H9 (cell line): ENCODE data around the gene HIVEP1. TPM values are rescaled to one million over a fixed set of nuclear protein-coding genes. Genes with fewer than 3 reads are reported as not detected.
A peak's percentile ranks its signal among the peaks of the same experiment; 100 is the strongest.

Experiments
- DNase-seq: peaks from one replicate; pipeline ENCODE4 v3.0.0-alpha.2; 2017
- H2AFZ ChIP-seq: one replicate; pipeline ENCODE4 v1.6.1; 2013; ENCODE audit warnings: mild to moderate bottlenecking, low read length, control low read depth, moderate library complexity
- H2AK5ac ChIP-seq: 2 replicates; pipeline ENCODE4 v1.6.1; 2013; ENCODE audit warnings: low read length, control low read depth, mixed read lengths; ENCODE audit not compliant: insufficient read length
- H2BK120ac ChIP-seq: one replicate; pipeline ENCODE4 v1.6.1; 2013; ENCODE audit warnings: low read depth, mild to moderate bottlenecking, low read length, control low read depth, inconsistent platforms; ENCODE audit not compliant: poor library complexity, severe bottlenecking
- H2BK12ac ChIP-seq: 2 replicates; pipeline ENCODE4 v1.6.1; 2013; ENCODE audit warnings: low read length, control low read depth, mixed read lengths, low read depth; ENCODE audit not compliant: insufficient read length
- H2BK15ac ChIP-seq: 2 replicates; pipeline ENCODE4 v1.6.1; 2013; ENCODE audit warnings: low read depth, low read length, control low read depth
- H2BK20ac ChIP-seq: one replicate; pipeline ENCODE4 v1.6.1; 2013; ENCODE audit warnings: low read depth, mild to moderate bottlenecking, low read length, control low read depth, inconsistent platforms; ENCODE audit not compliant: poor library complexity, severe bottlenecking
- H2BK5ac ChIP-seq: 2 replicates; pipeline ENCODE4 v1.6.1; 2013; ENCODE audit warnings: low read length, control low read depth, mixed read lengths; ENCODE audit not compliant: insufficient read length
- H3K14ac ChIP-seq: 2 replicates; pipeline ENCODE4 v1.6.1; 2013; ENCODE audit warnings: low read length, control low read depth; ENCODE audit not compliant: insufficient read depth
- H3K18ac ChIP-seq: 2 replicates; pipeline ENCODE4 v1.6.1; 2013; ENCODE audit warnings: low read depth, mild to moderate bottlenecking, mixed read lengths, low read length, control low read depth; ENCODE audit not compliant: insufficient read length
- H3K23ac ChIP-seq: 2 replicates; pipeline ENCODE4 v1.6.1; 2013; ENCODE audit warnings: low read length, control low read depth, mixed read lengths, low read depth; ENCODE audit not compliant: insufficient read length
- H3K23me2 ChIP-seq: 2 replicates; pipeline ENCODE4 v1.6.1; 2013; ENCODE audit warnings: low read depth, mild to moderate bottlenecking, mixed read lengths, low read length, control low read depth; ENCODE audit not compliant: insufficient read length, poor library complexity, severe bottlenecking
- H3K27ac ChIP-seq: 2 replicates; pipeline ENCODE4 v1.5.1; 2013; ENCODE audit warnings: low read length, control low read depth, mixed read lengths, low read depth; ENCODE audit not compliant: insufficient read length
- H3K27me3 ChIP-seq: 2 replicates; pipeline ENCODE4 v1.6.1; 2013; ENCODE audit warnings: low read length, control low read depth, inconsistent platforms; ENCODE audit not compliant: insufficient read depth
- H3K4ac ChIP-seq: 2 replicates; pipeline ENCODE4 v1.6.1; 2013; ENCODE audit warnings: low read depth, mild to moderate bottlenecking, control low read depth, inconsistent platforms, low read length, moderate library complexity
- H3K4me1 ChIP-seq: 2 replicates; pipeline ENCODE4 v1.6.1; 2013; ENCODE audit warnings: low read length, control low read depth, inconsistent platforms; ENCODE audit not compliant: insufficient read depth
- H3K4me2 ChIP-seq: 2 replicates; pipeline ENCODE4 v1.6.1; 2013; ENCODE audit warnings: low read length, control low read depth, mixed read lengths; ENCODE audit not compliant: insufficient read length, insufficient read depth
- H3K56ac ChIP-seq: 2 replicates; pipeline ENCODE4 v1.6.1; 2013; ENCODE audit warnings: low read depth, mild to moderate bottlenecking, mixed read lengths, low read length, control low read depth; ENCODE audit not compliant: insufficient read length
- H3K79me1 ChIP-seq: 2 replicates; pipeline ENCODE4 v1.6.1; 2013; ENCODE audit warnings: low read depth, mild to moderate bottlenecking, moderate library complexity, low read length, control low read depth, inconsistent platforms; ENCODE audit not compliant: insufficient read depth, poor library complexity, severe bottlenecking
- H3K79me2 ChIP-seq: 2 replicates; pipeline ENCODE4 v1.6.1; 2013; ENCODE audit warnings: low read length, control low read depth, inconsistent platforms; ENCODE audit not compliant: insufficient read depth
- H3K9ac ChIP-seq: 2 replicates; pipeline ENCODE4 v1.6.1; 2013; ENCODE audit warnings: low read length, control low read depth, mixed read lengths; ENCODE audit not compliant: insufficient read length; ENCODE audit errors: extremely low read depth
- H3K9me3 ChIP-seq: one replicate; pipeline ENCODE4 v1.6.1; 2013; ENCODE audit warnings: low read depth, low read length, inconsistent platforms; ENCODE audit not compliant: control insufficient read depth
- H3T11ph ChIP-seq: one replicate; pipeline ENCODE4 v1.6.1; 2013; ENCODE audit warnings: mild to moderate bottlenecking, low read length, control low read depth, inconsistent platforms
- H4K20me1 ChIP-seq: one replicate; pipeline ENCODE4 v1.6.1; 2013; ENCODE audit not compliant: control insufficient read depth, insufficient read length, insufficient read depth
- H4K5ac ChIP-seq: 2 replicates; pipeline ENCODE4 v1.6.1; 2013; ENCODE audit warnings: low read depth, mild to moderate bottlenecking, mixed read lengths, low read length, control low read depth; ENCODE audit not compliant: insufficient read length
- H4K8ac ChIP-seq: replicated peaks from 2 replicates; pipeline ENCODE4 v1.6.1; 2013; ENCODE audit warnings: low read length, control low read depth, mixed read lengths, low read depth; ENCODE audit not compliant: insufficient read length
- H4K91ac ChIP-seq: 2 replicates; pipeline ENCODE4 v1.6.1; 2013; ENCODE audit warnings: low read depth, mild to moderate bottlenecking, moderate library complexity, mixed read lengths, low read length, control low read depth; ENCODE audit not compliant: insufficient read length
- H3K27ac Mint-ChIP-seq, 3 experiments: 2 replicates in 2 of 3; 3 replicates in 1 of 3; pipeline ENCODE4 v1.8.0; 2020 to 2021; ENCODE audit warnings: mixed read lengths in 3 of 3, mild to moderate bottlenecking in 1 of 3, moderate library complexity in 1 of 3
- H3K27me3 Mint-ChIP-seq: 2 replicates; pipeline ENCODE4 v1.8.0; 2021; ENCODE audit warnings: low read depth, mild to moderate bottlenecking, moderate library complexity, mixed read lengths
- H3K36me3 Mint-ChIP-seq, 3 experiments: 2 replicates in 2 of 3; 3 replicates in 1 of 3; pipeline ENCODE4 v1.8.0; 2020 to 2021; ENCODE audit warnings: low read depth in 3 of 3, mixed read lengths in 3 of 3; ENCODE audit not compliant: insufficient read depth in 1 of 3
- H3K4me1 Mint-ChIP-seq, 2 experiments: 2 replicates each; pipeline ENCODE4 v1.8.0; 2020; ENCODE audit warnings: mixed read lengths in 2 of 2
- H3K4me3 Mint-ChIP-seq, 2 experiments: 2 replicates in 1 of 2; 3 replicates in 1 of 2; pipeline ENCODE4 v1.8.0; 2020 to 2021; ENCODE audit warnings: mild to moderate bottlenecking in 2 of 2, mixed read lengths in 2 of 2, moderate library complexity in 1 of 2
- H3K9me3 Mint-ChIP-seq, 2 experiments: 2 replicates in 1 of 2; 3 replicates in 1 of 2; pipeline ENCODE4 v1.8.0; 2020; ENCODE audit warnings: mild to moderate bottlenecking in 2 of 2, mixed read lengths in 2 of 2, moderate library complexity in 1 of 2
- WGBS: extraction: QIAGEN DNeasy Blood & Tissue Kit; methylation state at CpG from one replicate; pipeline ENCODE4 v1.1.7; 2013; ENCODE audit warnings: missing lambda C conversion rate, low lambda C conversion rate, mixed read lengths; ENCODE audit not compliant: insufficient read length; ENCODE audit errors: extremely low coverage; 5-methylcytosine and 5-hydroxymethylcytosine counted together
- total RNA-seq: library from RNA; stranded (reverse); gene quantifications from 2 replicates; pipeline ENCODE4 v1.2.1, GENCODE V29; 2021
- TF ChIP-seq, protein P1 (sequence below): fragments of 200-600 bp; sonication (generic); conservative IDR thresholded peaks from 3 replicates; pipeline ENCODE4 v1.8.0; 2021; ENCODE audit warnings: antibody characterized with exemption, mild to moderate bottlenecking

The HIVEP1 gene
- total RNA-seq, 1 experiment from 2014 or later, result 44.2 TPM

- Histone ChIP-seq H3K4me1 (peaks cover 4% of the 10 kb centered on the region; the same call in 1 of the 2 replicates), H3K14ac (no peak overlapping the region), H3K4me2 (no peak overlapping the region), H3K18ac (no peak overlapping the region), H3K27me3 (no peaks in the 10 kb centered on the region), H4K20me1 (no peaks in the 10 kb centered on the region), H3K79me2 (no peaks in the 10 kb centered on the region), H2AK5ac (no peak overlapping the region), H2BK5ac (no peak overlapping the region), H3K4ac (no peak overlapping the region), H4K8ac (no peak overlapping the region), H2BK20ac (no peak overlapping the region), H3K79me1 (no peaks in the 10 kb centered on the region), H2BK15ac (no peak overlapping the region), H3K27ac (no peak overlapping the region), H2BK120ac (no peak overlapping the region), H2BK12ac (no peak overlapping the region), H3K56ac (no peak overlapping the region), H2AFZ (no peak overlapping the region), H3K23me2 (no peaks in the 10 kb centered on the region), H3K23ac (no peak overlapping the region), H3K9ac (no peak overlapping the region), H4K5ac (no peak overlapping the region), H4K91ac (no peak overlapping the region), H3T11ph (no peak overlapping the region), H3K9me3 (no peaks in the 10 kb centered on the region)
- TF ChIP-seq, protein P1, sequence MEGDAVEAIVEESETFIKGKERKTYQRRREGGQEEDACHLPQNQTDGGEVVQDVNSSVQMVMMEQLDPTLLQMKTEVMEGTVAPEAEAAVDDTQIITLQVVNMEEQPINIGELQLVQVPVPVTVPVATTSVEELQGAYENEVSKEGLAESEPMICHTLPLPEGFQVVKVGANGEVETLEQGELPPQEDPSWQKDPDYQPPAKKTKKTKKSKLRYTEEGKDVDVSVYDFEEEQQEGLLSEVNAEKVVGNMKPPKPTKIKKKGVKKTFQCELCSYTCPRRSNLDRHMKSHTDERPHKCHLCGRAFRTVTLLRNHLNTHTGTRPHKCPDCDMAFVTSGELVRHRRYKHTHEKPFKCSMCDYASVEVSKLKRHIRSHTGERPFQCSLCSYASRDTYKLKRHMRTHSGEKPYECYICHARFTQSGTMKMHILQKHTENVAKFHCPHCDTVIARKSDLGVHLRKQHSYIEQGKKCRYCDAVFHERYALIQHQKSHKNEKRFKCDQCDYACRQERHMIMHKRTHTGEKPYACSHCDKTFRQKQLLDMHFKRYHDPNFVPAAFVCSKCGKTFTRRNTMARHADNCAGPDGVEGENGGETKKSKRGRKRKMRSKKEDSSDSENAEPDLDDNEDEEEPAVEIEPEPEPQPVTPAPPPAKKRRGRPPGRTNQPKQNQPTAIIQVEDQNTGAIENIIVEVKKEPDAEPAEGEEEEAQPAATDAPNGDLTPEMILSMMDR, result no peak
- no CpG with 5 or more reads among the region's 2 CpGs for WGBS
- Mint-ChIP-seq H3K4me1 (peaks cover 14 to 30% of the 10 kb centered on the region in 2 experiments), H3K9me3 (0 out of 5 replicates have a peak, but pooled peaks cover 0 to 2% of the 10 kb centered on the region in 2 experiments), H3K27ac (peak overlapping the region in 1 of 3 experiments; percentile 72; a peak in 2 of 7 replicates), H3K36me3 (peaks cover 26 to 37% (median 28%) of the 10 kb centered on the region in 3 experiments; a peak in 6 of 7 replicates), H3K4me3 (no peak overlapping the region), H3K27me3 (no peaks in the 10 kb centered on the region)
- no peak for DNase-seq
Measured at GRCh38 chr6:12116264-12116800, 104.2 kb downstream of the HIVEP1 start.
